NB4 (cell line): ENCODE data around the gene DTX3.

Source experiments
- CTCF ChIP-seq: IDR thresholded peaks from one replicate; pipeline ENCODE4 v1.5.1; 2012; ENCODE audit warnings: low read depth, low read length
- POLR2A ChIP-seq: IDR thresholded peaks from 2 replicates; pipeline ENCODE4 v1.6.1; 2011; ENCODE audit warnings: mild to moderate bottlenecking; ENCODE audit not compliant: insufficient read length; ENCODE audit errors: extremely low read depth

GRCh38 chr12:57631566-57632072, 27.0 kb downstream of the DTX3 start:
- no peak for TF ChIP-seq CTCF
- TF ChIP-seq POLR2A, result no peak
